Measurements from ENCODE around the gene ZNF839. TPM values are rescaled to one million over a fixed set of nuclear protein-coding genes. Genes with fewer than 3 reads are reported as not detected.

ZNF839 gene
- total RNA-seq, 2 experiments from 2014 or later, result 20.2 to 23.3 TPM

DNA sequence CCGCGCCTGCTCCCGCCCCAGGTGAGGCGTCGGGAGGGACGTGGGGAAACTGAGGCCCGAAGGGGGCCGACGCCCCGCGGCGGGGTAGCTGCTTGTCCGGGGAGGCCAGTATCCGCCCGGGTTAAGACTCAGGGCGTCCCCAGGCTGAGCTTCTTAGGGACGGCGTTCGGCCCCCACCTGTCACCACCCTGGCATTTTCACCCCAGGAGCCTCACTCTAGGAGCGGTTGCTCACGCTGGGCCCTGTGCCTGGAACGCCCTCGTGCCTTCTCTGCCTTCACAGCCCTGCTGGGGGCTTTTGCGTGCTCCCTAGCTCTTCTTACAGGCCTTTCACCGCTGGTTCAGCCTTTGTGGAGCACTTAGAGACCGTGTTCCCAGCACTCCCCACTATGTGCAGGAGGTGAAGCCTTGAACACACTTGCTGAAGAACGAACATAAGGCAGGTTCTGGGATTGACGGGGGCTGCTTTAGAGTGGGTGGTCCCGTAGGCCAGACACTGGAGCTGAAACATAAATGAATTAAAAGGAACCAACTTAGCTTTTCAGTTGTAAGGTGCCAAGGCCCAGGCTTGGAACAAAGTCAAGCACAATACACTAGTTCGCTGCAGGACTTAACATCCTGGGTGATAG is 601 bp downstream of the ZNF839 start:
- Histone ChIP-seq H3K4me2 (ENCODE audit: low read length) (peak overlapping the region; percentile 95), H3K9me2 (ENCODE audit: insufficient read depth, low read length) (no peaks in the 10 kb centered on the region), H3K27ac (ENCODE audit: low read depth, low read length, poor library complexity, severe bottlenecking) (peak overlapping the region; percentile 70), H4K20me1 (ENCODE audit: insufficient read depth, low read length) (no peaks in the 10 kb centered on the region), H3K4me3 (ENCODE audit: low read depth, low read length, poor library complexity, severe bottlenecking) (peak overlapping the region; percentile 78), H2AFZ (ENCODE audit: low read length) (peak overlapping the region; percentile 8; the same call in 1 of the 2 replicates), H3K79me2 (ENCODE audit: insufficient read depth, low read depth, low read length) (peaks cover 10% of the 10 kb centered on the region; the same call in 1 of the 2 replicates), H3K4me1 (ENCODE audit: insufficient read depth, low read length, poor library complexity, severe bottlenecking) (peaks cover 45% of the 10 kb centered on the region), H3K36me3 (ENCODE audit: insufficient read depth, low read length) (peaks cover 16% of the 10 kb centered on the region; the same call in 1 of the 2 replicates), H3K9me3 (ENCODE audit: low read length) (no peaks in the 10 kb centered on the region)
- no TSS peak for BruUV-seq (replicated peaks)
- ChIA-PET POLR2A (interaction anchor here (0.6 to 1.4 kb wide), 3 partner anchors 15 to 256 kb away, joined by 3 to 4 read pairs (median 3); partner anchors contain the start of gene MOK), CTCF (ENCODE audit: unreplicated experiment) (no interaction called here)
- intact Hi-C loops (cut with micrococcal nuclease; ENCODE audit: unreplicated experiment), result no loop called here
- DNase-seq (ENCODE audit: low spot score), result peak; percentile 57
- TF ChIP-seq, protein P1, sequence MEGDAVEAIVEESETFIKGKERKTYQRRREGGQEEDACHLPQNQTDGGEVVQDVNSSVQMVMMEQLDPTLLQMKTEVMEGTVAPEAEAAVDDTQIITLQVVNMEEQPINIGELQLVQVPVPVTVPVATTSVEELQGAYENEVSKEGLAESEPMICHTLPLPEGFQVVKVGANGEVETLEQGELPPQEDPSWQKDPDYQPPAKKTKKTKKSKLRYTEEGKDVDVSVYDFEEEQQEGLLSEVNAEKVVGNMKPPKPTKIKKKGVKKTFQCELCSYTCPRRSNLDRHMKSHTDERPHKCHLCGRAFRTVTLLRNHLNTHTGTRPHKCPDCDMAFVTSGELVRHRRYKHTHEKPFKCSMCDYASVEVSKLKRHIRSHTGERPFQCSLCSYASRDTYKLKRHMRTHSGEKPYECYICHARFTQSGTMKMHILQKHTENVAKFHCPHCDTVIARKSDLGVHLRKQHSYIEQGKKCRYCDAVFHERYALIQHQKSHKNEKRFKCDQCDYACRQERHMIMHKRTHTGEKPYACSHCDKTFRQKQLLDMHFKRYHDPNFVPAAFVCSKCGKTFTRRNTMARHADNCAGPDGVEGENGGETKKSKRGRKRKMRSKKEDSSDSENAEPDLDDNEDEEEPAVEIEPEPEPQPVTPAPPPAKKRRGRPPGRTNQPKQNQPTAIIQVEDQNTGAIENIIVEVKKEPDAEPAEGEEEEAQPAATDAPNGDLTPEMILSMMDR (conservative IDR thresholded peaks at IDR 0.05; ENCODE audit: low read length), result no peak

DNA sequence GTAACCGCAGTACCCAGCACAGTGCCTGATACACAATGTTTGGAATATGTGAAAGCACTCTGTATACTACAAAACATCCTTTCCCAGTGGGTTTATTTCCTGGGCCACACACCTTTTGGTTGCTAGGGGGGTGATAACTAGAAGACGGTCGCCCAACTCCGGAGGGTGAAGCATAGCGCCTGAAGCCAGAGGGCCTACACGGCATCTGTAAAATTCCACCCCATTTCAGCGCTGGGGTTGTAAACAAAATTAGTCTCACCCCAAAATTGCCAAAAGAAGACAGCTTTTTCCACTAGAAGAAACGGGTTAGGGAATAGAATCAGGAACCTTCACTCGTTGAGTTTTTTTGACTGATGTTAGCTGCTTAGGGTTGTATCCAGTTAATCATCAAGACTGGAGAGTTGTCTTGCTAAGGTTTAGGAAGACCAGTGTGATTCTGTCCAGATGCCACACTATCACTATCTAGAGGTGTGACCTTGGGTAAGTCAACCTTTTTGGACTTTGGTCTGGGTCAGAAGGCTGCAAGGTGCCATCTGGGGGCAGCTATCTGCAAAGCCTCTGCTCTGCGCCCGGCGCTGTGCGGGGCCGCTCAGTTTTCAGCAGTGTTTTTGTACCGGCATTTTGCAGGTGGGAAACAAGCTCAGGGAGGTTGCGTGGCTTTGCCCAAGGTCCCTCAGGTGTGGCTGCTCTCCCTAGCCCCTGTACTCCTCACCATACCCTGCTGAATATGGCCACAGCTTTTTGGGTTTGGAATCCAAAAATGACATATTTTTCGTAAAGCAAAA is 1.3 kb downstream of the ZNF839 start:
- TF ChIP-seq EZH2phosphoT487 (IDR thresholded peaks at IDR 0.05; ENCODE audit: borderline replicate concordance, low read depth, low read length), result no peak
- TF ChIP-seq, protein P1 (conservative IDR thresholded peaks at IDR 0.05; ENCODE audit: low read length), result 0 out of 2 replicates have a peak, but pooled peaks have one; percentile 25

More for the DNA sequence above, 1.3 kb downstream of the ZNF839 start:
- peak overlapping the region; percentile 78 for H3K4me3 ChIP-seq (ENCODE audit: low read depth, low read length, poor library complexity, severe bottlenecking)
- peak overlapping the region; percentile 70 for H3K27ac ChIP-seq (ENCODE audit: low read depth, low read length, poor library complexity, severe bottlenecking)
- no peak overlapping the region for H2AFZ ChIP-seq (ENCODE audit: low read length)
- peaks cover 10% of the 10 kb centered on the region; the same call in 1 of the 2 replicates for H3K79me2 ChIP-seq (ENCODE audit: insufficient read depth, low read depth, low read length)
- BruUV-seq (replicated peaks), result TSS peak; percentile 58
- no peak for DNase-seq (ENCODE audit: low spot score)
- ChIA-PET CTCF (ENCODE audit: unreplicated experiment) (interaction anchor here (0.7 kb wide), 1 partner anchor 49 kb away, joined by 3 read pairs; no protein-coding TSS in a partner anchor), POLR2A (interaction anchor here (0.6 to 1.2 kb wide), 3 partner anchors 16 to 379 kb away, joined by 3 to 5 read pairs (median 4); partner anchors contain the start of gene MOK)
- peaks cover 19% of the 10 kb centered on the region; the same call in 1 of the 2 replicates for H3K36me3 ChIP-seq (ENCODE audit: insufficient read depth, low read length)
- peak overlapping the region; percentile 95 for H3K4me2 ChIP-seq (ENCODE audit: low read length)
- no peaks in the 10 kb centered on the region for H3K9me3 ChIP-seq (ENCODE audit: low read length)
- intact Hi-C loops (cut with micrococcal nuclease; ENCODE audit: unreplicated experiment), result no loop called here
- H4K20me1 ChIP-seq (ENCODE audit: insufficient read depth, low read length), result no peaks in the 10 kb centered on the region
- no peaks in the 10 kb centered on the region for H3K9me2 ChIP-seq (ENCODE audit: insufficient read depth, low read length)
- peaks cover 45% of the 10 kb centered on the region for H3K4me1 ChIP-seq (ENCODE audit: insufficient read depth, low read length, poor library complexity, severe bottlenecking)
